GM23338 (cell line): ENCODE measurements around the gene PPL. TPM values are rescaled to one million over a fixed set of nuclear protein-coding genes. Genes with fewer than 3 reads are reported as not detected.

ENCODE experiments used
- ATAC-seq: fragments of 200-7000 bp; cut with Tn5 transposase; 3 replicates; pipeline ENCODE4 v1.9.1; 2020
- DNase-seq: peaks from one replicate; pipeline ENCODE4 v3.0.0-alpha.2; 2015; ENCODE audit warnings: low spot score
- H2AFZ ChIP-seq: fragments of 200-600 bp; sonication (generic); 2 replicates; pipeline ENCODE4 v1.8.0; 2016; ENCODE audit warnings: antibody characterized with exemption, mild to moderate bottlenecking, moderate library complexity
- H3F3A ChIP-seq: fragments of 200-600 bp; sonication (generic); replicated peaks from 2 replicates; pipeline ENCODE4 v1.8.0; 2017; ENCODE audit warnings: antibody characterized with exemption, mixed run types, low read depth
- H3K27ac ChIP-seq: fragments of 200-600 bp; sonication (generic); 2 replicates; pipeline ENCODE4 v1.6.1; 2016; ENCODE audit warnings: low read depth
- H3K27me3 ChIP-seq: fragments of 200-600 bp; sonication (generic); 2 replicates; pipeline ENCODE4 v1.8.0; 2016; ENCODE audit warnings: mild to moderate bottlenecking, mixed run types, moderate library complexity; ENCODE audit not compliant: insufficient read depth
- H3K36me3 ChIP-seq: fragments of 200-600 bp; sonication (generic); 2 replicates; pipeline ENCODE4 v1.8.0; 2016; ENCODE audit warnings: mild to moderate bottlenecking; ENCODE audit not compliant: insufficient read depth
- H3K4me1 ChIP-seq: fragments of 200-600 bp; sonication (generic); 2 replicates; pipeline ENCODE4 v1.8.0; 2016; ENCODE audit warnings: mild to moderate bottlenecking, moderate library complexity; ENCODE audit not compliant: insufficient read depth
- H3K4me2 ChIP-seq: fragments of 200-600 bp; sonication (generic); 2 replicates; pipeline ENCODE4 v1.7.1; 2017; ENCODE audit warnings: mixed run types
- H3K4me3 ChIP-seq: fragments of 200-600 bp; sonication (generic); 2 replicates; pipeline ENCODE4 v1.6.1; 2016; ENCODE audit warnings: mixed run types
- H3K79me2 ChIP-seq: fragments of 200-600 bp; sonication (generic); replicated peaks from 2 replicates; pipeline ENCODE4 v1.8.0; 2017; ENCODE audit warnings: mild to moderate bottlenecking; ENCODE audit not compliant: insufficient read depth
- H3K9me2 ChIP-seq: fragments of 200-600 bp; sonication (generic); 2 replicates; pipeline ENCODE4 v1.8.0; 2017; ENCODE audit not compliant: insufficient read depth
- H4K20me1 ChIP-seq: fragments of 200-600 bp; sonication (generic); replicated peaks from 2 replicates; pipeline ENCODE4 v1.8.0; 2017; ENCODE audit warnings: mild to moderate bottlenecking; ENCODE audit not compliant: insufficient read depth
- H3K27ac Mint-ChIP-seq: 2 replicates; pipeline ENCODE4 v1.8.0; 2020; ENCODE audit warnings: inconsistent platforms, mild to moderate bottlenecking, moderate library complexity, mixed read lengths
- H3K27me3 Mint-ChIP-seq: 3 replicates; pipeline ENCODE4 v1.8.0; 2022; ENCODE audit warnings: low read depth, mild to moderate bottlenecking, moderate library complexity, mixed read lengths, inconsistent platforms; ENCODE audit not compliant: insufficient read depth, poor library complexity
- H3K36me3 Mint-ChIP-seq: 3 replicates; pipeline ENCODE4 v1.8.0; 2021; ENCODE audit warnings: low read depth, mild to moderate bottlenecking, inconsistent platforms, moderate library complexity, mixed read lengths
- H3K4me1 Mint-ChIP-seq: 3 replicates; pipeline ENCODE4 v1.8.0; 2020; ENCODE audit warnings: mild to moderate bottlenecking, inconsistent platforms, mixed read lengths
- H3K4me3 Mint-ChIP-seq: 3 replicates; pipeline ENCODE4 v1.8.0; 2021; ENCODE audit warnings: moderate library complexity, mild to moderate bottlenecking, inconsistent platforms, mixed read lengths
- H3K9me3 Mint-ChIP-seq: 3 replicates; pipeline ENCODE4 v1.8.0; 2020; ENCODE audit warnings: moderate library complexity, mild to moderate bottlenecking, inconsistent platforms, mixed read lengths
- CTCF ChIP-seq, 2 experiments: fragments of 200-600 bp in 1 of 2; sonication (generic) in 1 of 2; conservative IDR thresholded peaks; 2 replicates each; pipeline versions ENCODE4 v1.5.1 to v1.6.1; 2016 to 2017; ENCODE audit warnings: antibody characterized with exemption in 2 of 2, low read depth in 2 of 2, mild to moderate bottlenecking in 2 of 2, moderate library complexity in 1 of 2
- ETS1 ChIP-seq: IDR thresholded peaks from 2 replicates; pipeline ENCODE4 v1.6.1; 2016; ENCODE audit warnings: antibody characterized with exemption
- EZH2 ChIP-seq: fragments of 200-600 bp; sonication (generic); IDR thresholded peaks from one replicate; pipeline ENCODE4 v1.8.0; 2017; ENCODE audit warnings: antibody characterized with exemption, mild to moderate bottlenecking, low read depth; ENCODE audit not compliant: unreplicated experiment
- EZH2phosphoT487 ChIP-seq: fragments of 200-600 bp; sonication (generic); IDR thresholded peaks from one replicate; pipeline ENCODE4 v1.8.1; 2018; ENCODE audit warnings: antibody characterized with exemption; ENCODE audit not compliant: unreplicated experiment
- JUNB ChIP-seq: IDR thresholded peaks from one replicate; pipeline ENCODE4 v1.6.1; 2016; ENCODE audit warnings: antibody characterized with exemption; ENCODE audit not compliant: unreplicated experiment
- POLR2AphosphoS5 ChIP-seq: IDR thresholded peaks from 2 replicates; pipeline ENCODE4 v1.6.1; 2016; ENCODE audit warnings: antibody characterized with exemption, low read depth
- REST ChIP-seq: IDR thresholded peaks from one replicate; pipeline ENCODE4 v1.6.1; 2018; ENCODE audit warnings: antibody characterized with exemption; ENCODE audit not compliant: unreplicated experiment
- STAT1 ChIP-seq: IDR thresholded peaks from one replicate; pipeline ENCODE4 v1.6.1; 2016; ENCODE audit warnings: antibody characterized with exemption; ENCODE audit not compliant: unreplicated experiment
- ZNF114 ChIP-seq: fragments of 250-450 bp; sonication (Bioruptor Pico); IDR thresholded peaks from 2 replicates; pipeline ENCODE4 v1.5.0; 2020; ENCODE audit warnings: mild to moderate bottlenecking, moderate library complexity
- ZNF331 ChIP-seq: fragments of 250-450 bp; sonication (Bioruptor Pico); IDR thresholded peaks from 2 replicates; pipeline ENCODE4 v1.5.0; 2020; ENCODE audit warnings: low read depth, mild to moderate bottlenecking, moderate library complexity
- ZNF462 ChIP-seq: fragments of 250-450 bp; sonication (Bioruptor Pico); IDR thresholded peaks from 2 replicates; pipeline ENCODE4 v1.5.0; 2020; ENCODE audit warnings: mild to moderate bottlenecking, moderate library complexity
- polyA plus RNA-seq: library from polyadenylated mRNA; unstranded; fragments of >200 nt; fragmentation: Nextera tagmentation; extraction: Ambion mirVana; gene quantifications from 2 replicates; pipeline ENCODE4 v1.2.1, GENCODE V29; 2016
- total RNA-seq: library from RNA; depleted of rRNA; stranded (reverse); fragments of >200 nt; shearing (Covaris generic); gene quantifications from 2 replicates; pipeline ENCODE4 v1.2.3, GENCODE V29; 2014

PPL gene
- total and polyA plus RNA-seq, 2 experiments from 2014 or later: 10.6 to 31.7 TPM

- Histone ChIP-seq H2AFZ (no peak overlapping the region), H3K4me1 (no peaks in the 10 kb centered on the region), H4K20me1 (peaks cover 5% of the 10 kb centered on the region; the same call in 1 of the 2 replicates), H3K9me2 (no peaks in the 10 kb centered on the region), H3K4me2 (no peak overlapping the region), H3K27ac (no peak overlapping the region), H3K36me3 (peaks cover 29% of the 10 kb centered on the region), H3K79me2 (no peaks in the 10 kb centered on the region), H3K4me3 (no peak overlapping the region), H3F3A (0 out of 2 replicates have a peak, but pooled peaks cover 4% of the 10 kb centered on the region), H3K27me3 (no peaks in the 10 kb centered on the region)
- Mint-ChIP-seq H3K4me1 (no peaks in the 10 kb centered on the region), H3K9me3 (no peaks in the 10 kb centered on the region; the same call in 1 of the 3 replicates), H3K27me3 (peaks cover 1% of the 10 kb centered on the region), H3K27ac (no peak overlapping the region), H3K4me3 (no peak overlapping the region), H3K36me3 (peaks cover 75% of the 10 kb centered on the region)
- ATAC-seq (no peak), DNase-seq (no peak)
- TF ChIP-seq ETS1: no peak
- no peak for TF ChIP-seq ZNF331 (CRISPR knock-in tag)
- TF ChIP-seq REST: no peak
- TF ChIP-seq POLR2AphosphoS5: no peak
- TF ChIP-seq STAT1: no peak
- TF ChIP-seq EZH2phosphoT487: no peak
- no peak for TF ChIP-seq CTCF (conservative IDR thresholded peaks at IDR 0.05; ENCODE audit: low read depth in 2 of 2)
- TF ChIP-seq JUNB: no peak
- no peak for TF ChIP-seq ZNF114
- TF ChIP-seq ZNF462 (CRISPR knock-in tag): no peak
- TF ChIP-seq EZH2: no peak
Observed at GRCh38 chr16:4879049-4879448, 57.9 kb downstream of the PPL start.
